Calu3 (cell line): Measurements from ENCODE around the gene OBSCN. TPM values are rescaled to one million over a fixed set of nuclear protein-coding genes. Genes with fewer than 3 reads are reported as not detected.

Source experiments
- BruUV-seq: library from RNA; stranded (reverse); fragments of 400-500 nt; replicated peaks from 2 replicates; lab custom pipeline; 2021; lab: Mats Ljungman, UMichigan
- CTCF ChIA-PET: fragments of 300-600 bp; sonication (Branson Sonifier 250); formaldehyde crosslinking; loops from one replicate; lab custom pipeline; 2022; ENCODE audit warnings: antibody characterized with exemption; lab: Charles Lee
- DNase-seq: peaks from one replicate; pipeline ENCODE4 v3.0.0; 2022
- H3K27ac Mint-ChIP-seq: one replicate; pipeline ENCODE4 v1.8.0; 2022; ENCODE audit warnings: mixed read lengths; ENCODE audit not compliant: unreplicated experiment
- H3K27me3 Mint-ChIP-seq: one replicate; pipeline ENCODE4 v1.8.0; 2022; ENCODE audit warnings: mixed read lengths; ENCODE audit not compliant: unreplicated experiment
- H3K36me3 Mint-ChIP-seq: one replicate; pipeline ENCODE4 v1.8.0; 2022; ENCODE audit warnings: mild to moderate bottlenecking, moderate library complexity, mixed read lengths; ENCODE audit not compliant: insufficient read depth, unreplicated experiment
- H3K4me1 Mint-ChIP-seq: one replicate; pipeline ENCODE4 v1.8.0; 2022; ENCODE audit warnings: mild to moderate bottlenecking, low read depth, mixed read lengths; ENCODE audit not compliant: unreplicated experiment
- H3K4me3 Mint-ChIP-seq: one replicate; pipeline ENCODE4 v1.8.0; 2022; ENCODE audit warnings: mild to moderate bottlenecking, low read depth, moderate library complexity, mixed read lengths; ENCODE audit not compliant: unreplicated experiment
- H3K9me3 Mint-ChIP-seq: one replicate; pipeline ENCODE4 v1.8.0; 2022; ENCODE audit warnings: low read depth, mixed read lengths; ENCODE audit not compliant: unreplicated experiment
- intact Hi-C: fragments of 100-400 bp; cut with micrococcal nuclease; formaldehyde crosslinking; loops from one replicate; pipeline ENCODE4 v1.10.0; 2022; ENCODE audit not compliant: unreplicated experiment
- total RNA-seq: library from RNA; stranded (reverse); gene quantifications from 2 replicates; pipeline ENCODE4 v1.2.3, GENCODE V29; 2022
- TF ChIP-seq, protein P1 (sequence below): fragments of 200-600 bp; IDR thresholded peaks from one replicate; pipeline ENCODE4 v1.8.0; 2022; ENCODE audit warnings: antibody characterized with exemption; ENCODE audit not compliant: unreplicated experiment

The OBSCN gene
- total RNA-seq, 1 experiment from 2014 or later, result 19.5 TPM

DNA sequence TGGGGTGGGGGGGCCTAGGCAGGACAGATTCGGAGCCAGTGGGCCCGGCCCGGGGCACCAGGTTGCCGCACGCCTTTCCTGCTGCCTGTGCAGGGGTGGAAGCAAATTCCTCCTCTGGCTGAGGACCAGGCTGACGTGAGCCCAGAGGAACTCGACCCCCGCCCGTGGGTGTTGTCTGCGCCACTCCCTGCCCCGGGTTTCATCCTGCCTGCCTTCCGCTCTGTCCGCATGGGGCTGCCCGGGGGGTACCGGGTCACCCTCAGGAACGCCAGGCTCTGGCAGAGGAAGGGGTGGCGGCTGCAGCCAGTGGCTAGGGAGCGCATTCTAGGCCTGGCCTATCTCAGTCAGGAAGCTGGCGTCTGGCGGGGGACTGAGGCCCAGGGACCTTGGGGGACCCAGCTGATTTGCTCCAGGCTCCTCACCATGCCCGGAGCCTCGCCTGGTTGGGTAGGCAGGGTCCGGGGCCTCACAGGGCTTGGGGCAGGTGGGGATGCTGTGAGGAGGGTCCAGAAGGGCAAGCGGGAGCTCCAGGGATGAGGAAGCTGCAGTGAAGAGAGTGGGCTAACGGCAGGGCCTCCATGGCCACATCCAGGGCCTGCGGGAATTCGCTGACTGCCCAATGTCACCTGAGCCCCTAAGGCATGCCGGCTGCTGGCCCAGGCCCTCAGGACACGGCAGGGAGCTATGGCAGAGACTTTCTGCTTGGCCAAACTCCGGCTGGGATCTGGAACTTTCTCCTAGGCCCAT is 44.7 kb upstream of the OBSCN start:
- Mint-ChIP-seq H3K27ac (peak overlapping the region; percentile 63), H3K27me3 (no peaks in the 10 kb centered on the region), H3K4me3 (peak overlapping the region; percentile 84), H3K4me1 (peaks cover 14% of the 10 kb centered on the region), H3K36me3 (peaks cover 49% of the 10 kb centered on the region), H3K9me3 (no peaks in the 10 kb centered on the region)
- DNase-seq, result peak; percentile 65
- TF ChIP-seq, protein P1, sequence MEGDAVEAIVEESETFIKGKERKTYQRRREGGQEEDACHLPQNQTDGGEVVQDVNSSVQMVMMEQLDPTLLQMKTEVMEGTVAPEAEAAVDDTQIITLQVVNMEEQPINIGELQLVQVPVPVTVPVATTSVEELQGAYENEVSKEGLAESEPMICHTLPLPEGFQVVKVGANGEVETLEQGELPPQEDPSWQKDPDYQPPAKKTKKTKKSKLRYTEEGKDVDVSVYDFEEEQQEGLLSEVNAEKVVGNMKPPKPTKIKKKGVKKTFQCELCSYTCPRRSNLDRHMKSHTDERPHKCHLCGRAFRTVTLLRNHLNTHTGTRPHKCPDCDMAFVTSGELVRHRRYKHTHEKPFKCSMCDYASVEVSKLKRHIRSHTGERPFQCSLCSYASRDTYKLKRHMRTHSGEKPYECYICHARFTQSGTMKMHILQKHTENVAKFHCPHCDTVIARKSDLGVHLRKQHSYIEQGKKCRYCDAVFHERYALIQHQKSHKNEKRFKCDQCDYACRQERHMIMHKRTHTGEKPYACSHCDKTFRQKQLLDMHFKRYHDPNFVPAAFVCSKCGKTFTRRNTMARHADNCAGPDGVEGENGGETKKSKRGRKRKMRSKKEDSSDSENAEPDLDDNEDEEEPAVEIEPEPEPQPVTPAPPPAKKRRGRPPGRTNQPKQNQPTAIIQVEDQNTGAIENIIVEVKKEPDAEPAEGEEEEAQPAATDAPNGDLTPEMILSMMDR, result no peak
- CTCF ChIA-PET, result no interaction called here
- intact Hi-C loops, result no loop called here
- BruUV-seq, result no TSS peak

DNA sequence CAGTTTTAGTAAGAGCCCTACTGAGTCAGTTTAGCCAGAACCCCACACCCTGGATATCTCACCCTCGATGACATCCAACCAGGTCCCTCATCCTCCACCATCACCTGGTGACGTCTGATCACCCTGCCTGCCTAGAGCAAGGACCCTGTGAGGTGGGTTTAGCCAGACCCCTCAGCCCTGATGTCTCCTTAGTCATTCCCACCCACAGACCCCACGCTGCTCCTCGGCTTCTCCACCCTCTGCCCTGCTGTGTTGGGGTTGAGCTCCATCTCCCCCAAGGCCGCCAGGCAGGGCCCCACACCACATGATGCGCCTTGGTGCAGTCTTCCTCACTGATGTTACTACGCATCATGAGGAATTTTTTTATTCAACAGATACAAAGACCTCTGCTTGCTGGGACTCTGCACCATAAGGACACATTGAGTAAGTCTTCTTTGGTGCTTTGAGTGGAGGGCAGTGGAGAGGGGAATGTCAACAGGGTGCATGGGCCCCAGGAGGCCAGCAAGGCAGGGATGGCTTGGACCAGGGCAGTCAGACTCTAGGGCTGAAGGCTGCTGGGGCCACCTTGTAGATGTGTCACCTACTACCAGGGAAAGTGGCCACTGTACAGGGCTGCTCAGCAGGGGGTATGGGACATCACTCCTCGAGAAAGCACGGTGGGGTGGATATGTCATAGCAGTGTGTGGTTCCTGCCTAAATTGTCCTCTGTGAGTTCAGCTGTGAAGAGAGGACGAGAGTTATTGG is 43.9 kb upstream of the OBSCN start:
- Mint-ChIP-seq H3K4me3 (peak overlapping the region; percentile 84), H3K4me1 (peaks cover 14% of the 10 kb centered on the region), H3K27ac (peak overlapping the region; percentile 98), H3K36me3 (peaks cover 49% of the 10 kb centered on the region), H3K27me3 (no peaks in the 10 kb centered on the region), H3K9me3 (no peaks in the 10 kb centered on the region)
- BruUV-seq, result no TSS peak
- intact Hi-C loops, result no loop called here
- TF ChIP-seq, protein P1, result no peak
- no peak for DNase-seq
- CTCF ChIA-PET, result interaction anchor here (3.4 kb wide), 1 partner anchor 33 kb away, joined by 32 read pairs; no protein-coding TSS in a partner anchor

DNA sequence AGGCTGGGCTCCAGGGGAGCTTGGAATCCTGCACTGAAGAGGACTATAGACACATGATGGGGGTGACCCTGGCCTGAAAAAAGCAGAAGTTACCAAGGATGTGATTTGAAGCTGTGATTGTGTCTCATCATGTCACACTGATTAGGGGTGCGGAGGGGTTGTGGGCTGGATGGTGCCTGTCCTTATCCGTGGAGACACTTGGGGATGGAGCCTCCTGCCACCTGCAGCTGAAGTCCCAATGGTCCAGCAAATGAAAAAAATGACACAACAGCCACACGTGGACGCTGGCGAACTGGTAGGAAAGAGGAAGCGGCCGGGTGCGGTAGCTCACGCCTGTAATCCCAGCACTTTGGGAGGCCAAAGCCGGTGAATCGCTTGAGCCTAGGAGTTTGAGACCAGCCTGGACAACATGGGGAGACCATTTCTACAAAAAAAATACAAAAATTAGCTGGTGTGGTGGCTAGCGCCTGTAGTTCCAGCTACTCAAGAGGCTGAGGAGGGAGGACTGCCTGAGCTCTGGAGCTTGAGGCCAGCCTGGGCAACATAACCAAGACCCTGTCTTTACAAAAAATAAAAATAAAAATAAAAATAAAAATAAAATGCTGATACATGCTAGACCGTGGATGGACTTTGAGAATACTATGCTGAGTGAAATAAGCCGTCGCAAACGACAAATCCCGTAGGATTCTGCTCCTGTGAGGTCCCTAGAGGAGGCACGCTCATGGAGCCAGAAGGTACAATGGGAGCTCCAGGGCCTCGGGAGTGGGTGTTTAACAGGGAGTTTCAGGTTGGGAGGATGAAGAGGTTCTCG is 43.1 kb upstream of the OBSCN start:
- intact Hi-C loops, result no loop called here
- Mint-ChIP-seq H3K27me3 (no peaks in the 10 kb centered on the region), H3K9me3 (no peaks in the 10 kb centered on the region), H3K27ac (peak overlapping the region; percentile 98), H3K36me3 (peaks cover 49% of the 10 kb centered on the region), H3K4me1 (peaks cover 14% of the 10 kb centered on the region), H3K4me3 (peak overlapping the region; percentile 84)
- TF ChIP-seq, protein P1, result no peak
- CTCF ChIA-PET, result interaction anchor here (0.7 to 3.4 kb wide), 7 partner anchors 13 to 322 kb away, joined by 3 to 32 read pairs (median 3); partner anchors contain the start of gene RNF187
- BruUV-seq, result TSS peak; percentile 94
- no peak for DNase-seq
